ENCODE measurements around the gene ARL14.

DNA sequence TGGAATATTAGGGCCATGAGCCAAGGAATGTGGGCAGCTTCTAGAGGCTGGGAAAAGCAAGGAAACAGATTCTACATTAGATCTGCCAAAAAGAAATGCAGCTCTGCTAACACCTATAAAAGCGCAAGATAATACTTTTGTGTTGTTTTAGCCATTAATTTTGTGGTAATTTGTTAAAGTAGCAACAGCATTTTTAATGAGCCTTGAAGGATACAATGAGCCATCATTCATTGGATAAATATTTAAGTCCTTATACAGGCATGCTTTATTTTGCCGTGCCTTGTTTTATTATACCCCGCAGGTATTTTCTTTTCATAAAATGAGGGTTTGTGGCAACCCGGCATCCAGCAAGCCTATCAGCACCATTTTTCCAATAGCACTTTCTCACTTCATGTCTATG is 15.0 kb downstream of the ARL14 start:
- TF ChIP-seq, protein P1, sequence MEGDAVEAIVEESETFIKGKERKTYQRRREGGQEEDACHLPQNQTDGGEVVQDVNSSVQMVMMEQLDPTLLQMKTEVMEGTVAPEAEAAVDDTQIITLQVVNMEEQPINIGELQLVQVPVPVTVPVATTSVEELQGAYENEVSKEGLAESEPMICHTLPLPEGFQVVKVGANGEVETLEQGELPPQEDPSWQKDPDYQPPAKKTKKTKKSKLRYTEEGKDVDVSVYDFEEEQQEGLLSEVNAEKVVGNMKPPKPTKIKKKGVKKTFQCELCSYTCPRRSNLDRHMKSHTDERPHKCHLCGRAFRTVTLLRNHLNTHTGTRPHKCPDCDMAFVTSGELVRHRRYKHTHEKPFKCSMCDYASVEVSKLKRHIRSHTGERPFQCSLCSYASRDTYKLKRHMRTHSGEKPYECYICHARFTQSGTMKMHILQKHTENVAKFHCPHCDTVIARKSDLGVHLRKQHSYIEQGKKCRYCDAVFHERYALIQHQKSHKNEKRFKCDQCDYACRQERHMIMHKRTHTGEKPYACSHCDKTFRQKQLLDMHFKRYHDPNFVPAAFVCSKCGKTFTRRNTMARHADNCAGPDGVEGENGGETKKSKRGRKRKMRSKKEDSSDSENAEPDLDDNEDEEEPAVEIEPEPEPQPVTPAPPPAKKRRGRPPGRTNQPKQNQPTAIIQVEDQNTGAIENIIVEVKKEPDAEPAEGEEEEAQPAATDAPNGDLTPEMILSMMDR (IDR thresholded peaks at IDR 0.05), result no peak
- TF ChIP-seq POLR2A (IDR thresholded peaks at IDR 0.05), result no peak
